HG03378 (cell line): ENCODE measurements around the gene S100A13.
"Not testable (repeated sequence)": the region's sequence is repeated elsewhere in the genome, so short reads cannot be mapped to it uniquely, and the experiment has no call there.

Experiments
- ATAC-seq: cut with Tn5 transposase; IDR thresholded peaks from one replicate; pipeline ENCODE4 v1.9.1; 2021; ENCODE audit warnings: mild to moderate bottlenecking, moderate library complexity; ENCODE audit not compliant: unreplicated experiment

The S100A13 gene

DNA sequence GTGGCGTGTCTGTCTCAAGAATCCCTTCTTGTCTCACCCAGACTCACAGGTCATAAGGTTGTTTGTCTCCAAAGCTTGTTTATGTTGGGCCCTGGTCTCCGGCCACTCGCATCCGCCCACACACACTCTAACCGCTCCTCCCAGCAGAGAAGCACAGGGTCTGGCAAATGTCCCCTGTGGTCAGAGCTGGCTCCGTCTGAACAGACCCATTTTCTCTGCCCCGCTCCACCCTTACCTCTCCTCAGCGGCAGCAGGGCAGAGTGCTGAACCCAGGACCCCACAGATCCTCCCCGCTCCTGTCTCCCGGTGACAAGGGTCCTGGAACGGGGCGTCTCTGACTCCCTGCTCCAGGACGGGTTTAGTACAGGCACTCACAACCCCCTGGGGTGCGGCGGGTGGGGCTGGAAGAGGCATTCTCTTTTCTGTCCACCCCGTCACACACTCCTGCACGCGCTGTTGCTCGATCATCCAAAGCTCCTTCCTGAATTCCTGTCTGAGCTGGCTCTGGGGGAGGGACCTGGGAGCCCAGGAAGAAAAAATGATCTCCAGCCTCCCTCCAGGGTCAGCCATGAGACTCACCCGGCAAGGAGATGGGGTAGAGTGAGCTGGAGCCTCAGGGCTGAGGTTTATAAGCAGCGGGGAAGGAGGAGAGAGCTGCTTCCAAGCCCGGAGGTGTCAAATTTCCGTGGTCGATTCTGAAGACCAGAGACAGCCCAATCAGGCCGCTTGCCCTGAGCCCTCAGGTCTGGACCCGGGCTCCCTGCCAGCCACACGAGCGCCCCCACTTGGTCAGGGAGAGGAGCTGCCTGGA lies at the start of gene S100A13:
Gene S100A13, minus strand, starts transcription at position 602 of the 811 bp plus-strand sequence. CDS start 1,033 bp downstream, outside the sequence.
- no peak for ATAC-seq

GRCh38 chr1:153673511-153673910 lies 46.2 kb upstream of the S100A13 start:
- no peak for ATAC-seq

- ATAC-seq, result peak; percentile 11
Observed at GRCh38 chr1:153671628-153672353, 44.5 kb upstream of the S100A13 start.

GRCh38 chr1:153670859-153671627 lies 43.7 kb upstream of the S100A13 start, which contains the start of gene ILF2:
Gene ILF2 (minus strand): TSS chr1:153670993. CDS start chr1:153670922, 71 bp downstream.
- ATAC-seq, result peak; percentile 94

GRCh38 chr1:153670257-153670858 lies 43.1 kb upstream of the S100A13 start:
- ATAC-seq, result no peak

- ATAC-seq, result no peak
Observed at GRCh38 chr1:153669606-153670005, 42.3 kb upstream of the S100A13 start.

- ATAC-seq, result not testable (repeated sequence)
Observed at GRCh38 chr1:153668672-153669071, 41.4 kb upstream of the S100A13 start.

GRCh38 chr1:153667439-153667838 lies 40.1 kb upstream of the S100A13 start:
- no peak for ATAC-seq

GRCh38 chr1:153663211-153663610 lies 35.9 kb upstream of the S100A13 start:
- no peak for ATAC-seq

- no peak for ATAC-seq
Observed at GRCh38 chr1:153662269-153662668, 35.0 kb upstream of the S100A13 start.

DNA sequence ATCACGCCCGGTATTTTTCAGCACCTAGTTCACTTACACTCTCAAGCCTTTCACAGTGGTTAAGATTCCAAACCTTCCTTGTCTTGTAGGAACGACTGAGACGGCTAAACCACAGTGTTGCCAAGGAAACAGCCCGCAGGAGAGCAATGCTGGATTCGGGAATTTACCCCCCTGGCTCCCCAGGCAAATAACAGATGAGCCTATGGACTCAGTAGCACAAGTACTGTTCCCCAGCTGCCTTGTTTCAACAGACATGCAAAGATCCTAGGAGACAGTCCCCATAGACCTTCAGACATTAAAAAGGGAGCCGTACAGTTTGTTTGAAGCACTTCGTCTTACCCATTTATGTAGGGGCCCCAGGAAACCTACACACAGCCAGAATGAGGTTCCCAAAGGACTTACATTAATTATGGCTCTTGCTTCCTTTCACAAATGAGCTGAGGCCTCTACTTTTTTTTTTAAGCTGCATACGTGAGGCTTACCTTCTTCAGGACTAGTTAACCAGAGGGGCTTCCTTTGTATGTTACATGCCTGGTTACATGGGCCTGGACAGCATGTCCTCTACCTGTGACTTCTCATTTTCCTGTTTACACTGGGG lies 33.9 kb upstream of the S100A13 start:
- ATAC-seq, result no peak

GRCh38 chr1:153659656-153660055 lies 32.4 kb upstream of the S100A13 start:
- no peak for ATAC-seq

DNA sequence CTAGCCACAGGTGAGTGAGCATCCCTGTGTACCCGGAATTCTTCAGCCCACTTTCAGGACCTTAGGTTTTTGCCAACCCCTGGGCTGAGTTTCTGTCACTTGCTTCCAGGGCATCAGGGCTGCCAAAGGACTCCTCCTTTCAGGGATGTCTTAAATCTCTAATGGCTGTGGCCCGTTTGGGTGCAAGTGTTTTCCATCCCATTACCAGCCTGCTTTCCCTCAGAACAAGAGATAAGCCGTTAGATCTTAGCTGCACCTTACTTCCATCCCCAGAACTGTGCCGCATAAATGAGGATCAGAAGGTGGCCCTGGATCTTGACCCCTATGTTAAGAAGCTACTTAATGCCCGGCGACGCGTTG lies 31.9 kb upstream of the S100A13 start:
- no peak for ATAC-seq

DNA sequence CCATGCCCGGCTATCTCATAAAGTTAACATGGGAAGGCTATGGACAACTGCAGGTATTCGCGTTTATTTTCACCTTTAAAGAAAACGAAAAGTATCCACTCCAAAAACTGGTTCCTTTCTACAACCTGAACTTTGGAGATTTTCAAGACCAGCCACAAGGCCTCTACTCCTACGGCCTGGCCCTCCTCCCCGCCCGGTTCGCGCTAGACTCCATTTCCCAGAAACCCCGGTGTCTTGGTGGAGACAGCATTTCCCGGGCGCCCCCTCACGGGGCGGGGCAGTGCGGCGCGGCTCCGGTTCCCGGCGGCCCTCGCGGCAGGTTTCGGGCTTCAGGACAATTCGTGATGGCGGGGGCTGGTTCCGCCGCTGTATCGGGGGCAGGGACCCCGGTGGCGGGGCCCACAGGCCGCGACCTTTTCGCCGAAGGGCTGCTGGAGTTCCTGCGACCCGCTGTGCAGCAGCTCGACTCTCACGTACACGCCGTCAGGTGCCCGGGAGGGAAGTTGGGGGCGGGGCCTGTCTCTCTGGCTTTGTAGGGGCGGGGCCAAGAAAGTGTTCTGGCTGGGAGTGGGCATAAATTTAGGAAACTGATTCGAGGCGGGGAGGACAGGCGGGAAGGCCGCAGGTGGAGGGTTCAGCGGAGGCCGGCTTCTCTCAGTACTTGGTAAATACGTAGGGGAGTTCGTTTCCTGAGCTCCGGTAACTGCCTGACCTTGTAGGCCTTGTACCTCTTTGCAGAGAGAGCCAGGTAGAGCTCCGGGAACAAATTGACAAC lies 31.3 kb upstream of the S100A13 start, which contains the start of gene SNAPIN:
Gene SNAPIN, plus strand, starts transcription at position 304 of the 775 bp plus-strand sequence. Its CDS starts 41 bp downstream, at position 345.
- peak; percentile 74 for ATAC-seq

DNA sequence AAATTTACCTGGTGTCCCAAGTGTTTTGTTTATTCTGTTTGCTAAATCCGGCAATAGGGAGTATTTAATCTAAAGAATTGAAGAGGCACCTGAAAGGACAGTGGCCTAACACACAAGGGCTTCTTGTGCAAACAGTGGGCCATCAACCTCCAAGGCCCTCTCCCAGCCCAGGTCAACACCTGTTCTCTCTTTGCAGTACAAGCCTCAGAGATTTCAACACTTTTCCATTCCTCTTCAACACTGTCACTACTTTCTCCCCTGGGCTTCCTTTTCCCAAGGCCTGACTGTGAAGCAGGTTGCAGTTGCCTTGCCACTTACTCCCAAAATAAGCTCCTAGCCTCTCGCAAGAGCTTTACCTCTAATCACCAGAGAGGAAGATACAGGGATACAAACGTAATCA lies 28.0 kb upstream of the S100A13 start:
- no peak for ATAC-seq

GRCh38 chr1:153652805-153653500 lies 25.6 kb upstream of the S100A13 start:
- no peak for ATAC-seq

GRCh38 chr1:153651771-153652170 lies 24.5 kb upstream of the S100A13 start:
- ATAC-seq, result no peak

GRCh38 chr1:153649863-153650235 lies 22.5 kb upstream of the S100A13 start:
- ATAC-seq, result no peak
